HG03521 (cell line): ENCODE data around the gene PPIE.

Experiments used
- ATAC-seq: cut with Tn5 transposase; IDR thresholded peaks from one replicate; pipeline ENCODE4 v1.9.1; 2021; ENCODE audit warnings: mild to moderate bottlenecking, moderate library complexity; ENCODE audit not compliant: unreplicated experiment

The PPIE gene

DNA sequence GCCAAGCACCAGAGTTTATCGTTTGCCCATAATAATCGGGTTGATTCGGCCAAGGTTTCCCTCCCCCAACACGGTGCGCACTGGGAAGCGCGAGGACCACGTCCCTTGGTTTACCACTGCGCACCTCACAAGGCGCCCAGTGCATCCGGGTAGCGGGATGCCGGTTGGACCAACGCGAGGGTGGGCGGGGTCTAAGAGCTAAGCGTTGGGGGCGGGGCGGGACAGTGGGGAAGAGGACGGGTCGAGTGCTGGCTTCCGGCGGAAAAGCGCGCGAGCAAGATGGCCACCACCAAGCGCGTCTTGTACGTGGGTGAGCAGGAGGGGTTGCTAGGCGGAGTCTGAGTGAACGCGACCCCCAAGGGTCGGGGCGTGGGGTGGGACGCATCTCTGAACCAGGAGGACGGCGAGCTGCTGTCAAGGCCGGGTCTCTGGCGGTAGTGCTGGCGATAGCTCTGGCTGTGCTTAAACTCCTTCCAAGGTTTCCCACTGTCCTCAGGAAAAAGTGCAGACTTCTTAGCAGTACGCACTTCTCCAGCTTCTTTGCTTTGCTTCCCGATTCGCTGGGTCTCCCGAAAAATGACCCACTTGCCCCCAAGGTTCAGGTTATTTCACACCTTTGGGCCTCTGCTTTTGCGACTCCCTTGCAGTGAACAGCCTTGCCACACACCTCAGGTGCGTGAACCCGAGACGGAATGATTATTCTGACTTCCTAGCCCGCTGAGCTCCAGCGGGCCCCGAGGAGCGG is at the start of gene PPIE:
Gene PPIE, plus strand, starts transcription at position 261 of the 745 bp plus-strand sequence. Its CDS starts 19 bp downstream, at position 280.
- ATAC-seq, result peak; percentile 79

DNA sequence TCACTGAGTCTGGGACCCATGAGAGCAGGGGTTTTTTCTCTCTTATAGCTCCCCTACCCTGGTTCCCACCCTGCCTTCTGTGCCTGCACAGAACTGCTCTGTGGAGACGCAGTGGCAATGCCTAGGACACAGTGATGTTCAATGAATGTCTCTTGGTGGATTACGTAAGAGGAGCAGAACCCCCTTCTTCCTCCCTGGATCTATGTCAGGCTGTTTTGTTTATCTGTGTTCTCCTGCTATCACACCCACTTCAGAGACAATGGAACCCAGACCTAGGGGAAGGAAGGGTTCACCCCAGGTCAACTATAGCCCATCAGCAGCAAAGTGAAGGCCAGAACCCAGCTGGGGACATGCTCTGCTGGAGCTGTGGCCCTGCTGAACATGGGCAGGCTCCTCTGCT is 49.5 kb upstream of the PPIE start:
- no peak for ATAC-seq

DNA sequence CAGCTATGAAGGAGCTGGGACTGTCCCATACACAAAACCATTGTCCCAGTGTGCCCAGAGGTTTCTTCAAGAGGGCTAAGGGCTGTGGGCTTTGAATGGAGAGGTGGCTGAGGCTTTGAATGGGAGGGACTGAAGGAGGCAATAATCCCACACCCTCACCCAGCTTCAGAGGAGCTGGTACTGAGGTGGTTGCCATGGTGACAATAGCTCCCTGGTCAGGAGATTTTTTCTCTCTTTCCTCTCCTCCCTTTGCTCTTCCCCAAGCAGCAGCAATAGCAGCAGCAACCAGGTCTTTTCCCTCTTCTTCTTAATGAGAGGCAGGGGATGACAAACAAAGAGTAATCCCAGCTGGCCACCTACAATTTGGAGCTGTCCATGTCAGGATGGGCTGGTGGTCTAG is 49.0 kb upstream of the PPIE start:
- no peak for ATAC-seq

GRCh38 chr1:39690225-39690624 is 48.5 kb upstream of the PPIE start:
- ATAC-seq, result no peak

- no peak for ATAC-seq
Measured at GRCh38 chr1:39690794-39691382, 47.8 kb upstream of the PPIE start.

GRCh38 chr1:39691383-39692151 is 47.1 kb upstream of the PPIE start, which contains the start of gene HPCAL4:
HPCAL4 (minus strand) TSS chr1:39691433; CDS start chr1:39684603, 6,830 bp downstream.
- ATAC-seq, result peak; percentile 72

GRCh38 chr1:39692152-39693074 is 46.3 kb upstream of the PPIE start:
- ATAC-seq, result no peak

- ATAC-seq, result no peak
Measured at GRCh38 chr1:39694026-39694425, 44.7 kb upstream of the PPIE start.

DNA sequence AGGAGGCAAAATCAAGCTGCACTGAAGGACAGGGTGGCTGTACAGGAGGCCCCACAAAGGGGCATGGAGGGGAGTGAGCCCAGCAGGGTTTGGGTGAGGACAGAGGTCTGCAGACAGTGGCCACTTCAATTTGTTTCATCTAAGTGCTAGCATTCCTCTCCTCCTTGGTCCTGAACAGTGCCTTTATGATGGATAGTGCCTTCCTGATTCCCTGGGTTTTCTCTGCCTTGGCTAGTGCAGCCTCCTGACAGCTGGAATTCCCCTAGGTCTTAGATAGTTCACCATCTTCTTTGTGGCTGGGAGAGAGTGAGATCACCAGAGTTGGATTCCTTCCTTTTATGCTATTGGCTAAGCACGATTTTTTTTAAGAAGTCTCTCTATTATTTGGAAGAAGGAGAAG is 43.7 kb upstream of the PPIE start:
- no peak for ATAC-seq

GRCh38 chr1:39696448-39696847 is 42.2 kb upstream of the PPIE start:
- ATAC-seq, result no peak

- no peak for ATAC-seq
Measured at GRCh38 chr1:39698568-39698967, 40.1 kb upstream of the PPIE start.

DNA sequence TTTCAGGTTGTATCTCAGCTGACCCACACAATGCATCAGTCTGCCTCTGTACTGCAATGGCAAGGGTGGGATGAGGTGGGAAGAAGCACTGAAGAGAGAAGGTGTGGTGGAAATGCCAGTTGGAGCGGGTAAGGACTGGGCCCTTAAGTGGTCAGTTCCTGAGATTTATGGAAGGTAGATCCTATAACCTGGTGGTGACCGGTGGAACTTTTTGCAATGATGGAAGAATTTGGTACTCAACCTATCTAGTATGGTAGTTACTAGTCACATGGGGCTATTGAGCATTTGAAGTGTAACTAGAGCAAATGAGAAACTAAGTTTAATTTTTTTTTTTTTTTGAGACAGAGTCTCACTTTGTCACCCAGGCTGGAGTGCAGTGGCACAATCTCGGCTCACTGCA is 39.3 kb upstream of the PPIE start:
- no peak for ATAC-seq

DNA sequence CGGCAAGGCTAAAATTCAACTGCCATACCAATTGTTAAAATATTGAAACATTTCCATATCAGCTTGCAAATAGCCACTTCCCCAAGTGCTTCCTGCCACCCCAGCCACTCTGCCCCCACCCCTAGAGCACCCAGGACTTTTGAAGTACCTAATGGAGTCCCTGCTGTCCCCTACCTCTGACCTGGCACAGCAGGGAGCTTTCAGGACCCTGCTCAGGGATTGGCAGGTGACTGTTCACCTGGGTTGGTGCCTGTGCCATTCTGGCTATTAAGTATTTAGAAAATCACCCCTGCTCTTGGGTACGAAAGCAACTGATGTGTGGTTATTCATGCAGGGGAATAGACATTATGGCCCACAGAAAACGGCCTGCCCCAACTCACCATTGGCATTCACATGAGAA is 38.3 kb upstream of the PPIE start:
- ATAC-seq, result no peak

DNA sequence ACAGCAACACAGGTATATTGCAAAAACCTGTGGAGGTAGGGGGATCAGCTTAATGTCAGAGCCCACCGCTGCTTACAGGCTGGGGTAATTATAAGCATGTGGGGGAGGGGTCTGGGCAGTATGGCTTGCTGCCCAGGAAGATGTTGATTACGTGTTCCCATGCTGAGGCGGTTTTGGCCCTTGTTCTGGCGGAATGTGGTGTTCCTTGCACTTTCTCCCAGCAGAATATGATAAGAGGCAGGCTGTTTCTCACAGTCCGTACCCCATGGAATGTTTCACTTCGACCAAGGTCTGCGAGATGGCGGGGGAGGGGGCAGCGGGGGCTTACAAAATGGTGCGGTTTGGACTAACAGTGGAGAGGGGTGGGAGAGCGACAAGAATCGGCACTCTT is 37.6 kb upstream of the PPIE start:
- no peak for ATAC-seq

GRCh38 chr1:39704757-39705156 is 33.9 kb upstream of the PPIE start:
- ATAC-seq, result no peak

DNA sequence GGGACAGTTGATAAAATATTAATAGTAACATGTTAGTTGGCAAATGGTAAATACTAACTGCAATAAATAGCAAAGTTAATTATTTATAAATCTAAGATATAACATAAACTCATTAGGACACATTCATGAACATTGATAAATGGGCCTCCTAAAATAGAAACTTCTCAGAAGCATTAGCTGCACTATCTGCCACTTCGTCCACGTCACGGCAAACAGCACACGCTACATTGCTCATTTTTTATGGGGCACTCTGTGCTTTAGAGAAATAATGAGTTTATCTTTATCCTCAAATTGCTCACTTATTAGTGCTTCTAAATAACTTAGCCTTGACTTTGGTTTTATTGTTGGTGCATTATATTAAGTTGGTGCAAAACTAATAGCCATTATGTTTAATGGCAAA is 31.2 kb upstream of the PPIE start:
- no peak for ATAC-seq

DNA sequence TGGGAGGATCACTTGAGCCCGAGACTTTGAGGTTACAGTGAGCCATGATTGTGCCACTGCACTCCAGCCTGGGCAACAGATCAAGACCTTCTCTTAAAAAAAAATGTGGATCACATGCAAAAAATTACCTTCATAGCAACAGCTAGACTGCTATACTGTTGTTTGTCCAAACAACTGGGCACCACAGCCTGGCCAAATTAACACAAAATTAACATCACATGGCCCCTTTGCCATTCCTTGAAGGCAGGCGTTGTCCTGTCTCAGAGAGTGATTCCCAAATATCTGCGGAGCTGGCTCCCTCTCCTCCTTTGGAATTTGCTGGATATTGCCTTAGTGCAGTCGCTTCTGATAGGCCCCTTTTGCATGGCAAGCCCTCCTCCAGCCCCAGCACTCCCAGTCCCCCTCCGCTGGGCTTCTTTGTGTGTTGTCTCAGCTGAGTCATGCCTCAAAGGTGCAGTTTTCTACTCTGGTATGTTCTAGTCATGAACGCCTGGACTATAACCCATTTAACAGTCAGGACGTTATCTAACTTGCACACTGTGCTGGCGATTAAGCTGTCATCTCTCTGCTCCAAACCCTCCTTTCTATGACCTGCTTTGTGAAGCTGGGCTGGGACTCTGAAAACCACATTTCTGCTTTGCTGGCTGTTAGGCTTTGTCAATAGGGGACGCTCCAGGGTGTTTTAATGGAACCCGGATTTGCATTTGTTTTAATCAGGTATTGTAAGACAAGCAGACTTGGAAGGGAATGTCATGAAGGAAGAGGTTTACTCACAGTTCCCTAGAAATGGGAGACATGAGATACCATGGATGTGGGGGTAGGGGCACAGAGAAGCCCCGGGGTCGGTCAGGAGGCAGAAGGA is 27.3 kb upstream of the PPIE start:
- ATAC-seq, result no peak

- ATAC-seq, result no peak
Measured at GRCh38 chr1:39711966-39712340, 26.7 kb upstream of the PPIE start.

- no peak for ATAC-seq
Measured at GRCh38 chr1:39713557-39713956, 25.1 kb upstream of the PPIE start.

GRCh38 chr1:39717809-39718208 is 20.9 kb upstream of the PPIE start:
- ATAC-seq, result no peak
